NCI-H510A (cell line): ENCODE data around the gene RPA3.

ENCODE experiments used
- DNase-seq: peaks from one replicate; lab custom pipeline; 2025; lab: John Stamatoyannopoulos, UW

RPA3 gene

GRCh38 chr7:7653593-7654187, 64.7 kb downstream of the RPA3 start:
- no peak for DNase-seq

GRCh38 chr7:7652798-7653540, 65.4 kb downstream of the RPA3 start:
- no peak for DNase-seq

GRCh38 chr7:7651479-7651878, 66.9 kb downstream of the RPA3 start:
- DNase-seq = no peak

GRCh38 chr7:7650682-7651206, 67.7 kb downstream of the RPA3 start:
- DNase-seq = no peak

- DNase-seq = no peak
These were observed 70.8 kb downstream of the RPA3 start for GRCh38 chr7:7647495-7648036.

GRCh38 chr7:7642081-7642480, 76.3 kb downstream of the RPA3 start:
- DNase-seq = no peak

GRCh38 chr7:7641129-7641663, 77.2 kb downstream of the RPA3 start:
- DNase-seq = no peak

GRCh38 chr7:7640221-7641128, 77.9 kb downstream of the RPA3 start, which contains the start of gene UMAD1:
Gene UMAD1, plus strand, starts transcription at chr7:7640752. Its CDS starts 32,620 bp downstream, at chr7:7673372.
- DNase-seq = peak; percentile 98

- DNase-seq = no peak
These were observed 78.6 kb downstream of the RPA3 start for GRCh38 chr7:7639847-7640220.

GRCh38 chr7:7639421-7639820, 79.0 kb downstream of the RPA3 start:
- no peak for DNase-seq

- no peak for DNase-seq
These were observed 87.6 kb downstream of the RPA3 start for GRCh38 chr7:7630626-7631329.

- no peak for DNase-seq
These were observed 89.9 kb downstream of the RPA3 start for GRCh38 chr7:7628476-7628875.

GRCh38 chr7:7620644-7621210, 97.7 kb downstream of the RPA3 start:
- no peak for DNase-seq

GRCh38 chr7:7620236-7620635, 98.2 kb downstream of the RPA3 start:
- no peak for DNase-seq

- no peak for DNase-seq
These were observed 100.0 kb downstream of the RPA3 start for GRCh38 chr7:7618410-7618809.

GRCh38 chr7:7617550-7617949, 100.9 kb downstream of the RPA3 start:
- no peak for DNase-seq

GRCh38 chr7:7614018-7614741, 104.2 kb downstream of the RPA3 start:
- no peak for DNase-seq

GRCh38 chr7:7613210-7613609, 105.2 kb downstream of the RPA3 start:
- no peak for DNase-seq

GRCh38 chr7:7612519-7612918, 105.9 kb downstream of the RPA3 start:
- no peak for DNase-seq

GRCh38 chr7:7609330-7609729, 109.1 kb downstream of the RPA3 start:
- DNase-seq = no peak
